ENCODE results near the gene C10orf88. TPM values are rescaled to one million over a fixed set of nuclear protein-coding genes. Genes with fewer than 3 reads are reported as not detected.

Gene C10orf88
- total RNA-seq, 1 donor from 2014 or later: 34.6 TPM

Other genes with a start within 250 kb of the C10orf88 start
- gene CUZD1, start 108.4 kb downstream of the C10orf88 start, total RNA-seq: 0.41 TPM
- gene FAM24B, start 74.6 kb downstream of the C10orf88 start, total RNA-seq: 2.9 TPM
- gene FAM24A, start 43.6 kb downstream of the C10orf88 start, total RNA-seq: not detected
- 9.8 TPM for gene PSTK, start 26.2 kb upstream of the C10orf88 start, total RNA-seq
- 9.8 TPM for gene IKZF5, start 54.6 kb upstream of the C10orf88 start, total RNA-seq
- 14.3 TPM for gene ACADSB, start 54.8 kb upstream of the C10orf88 start, total RNA-seq
- gene HMX3, start 181.7 kb upstream of the C10orf88 start, total RNA-seq: not detected
- gene HMX2, start 193.9 kb upstream of the C10orf88 start, total RNA-seq: not detected
- 90.1 TPM for gene BUB3, start 200.2 kb upstream of the C10orf88 start, total RNA-seq